ENCODE results near the gene FAM83G. TPM values are rescaled to one million over a fixed set of nuclear protein-coding genes. Genes with fewer than 3 reads are reported as not detected.

Gene FAM83G
- total RNA-seq, 1 experiment from 2014 or later, result 38.7 TPM

GRCh38 chr17:18950346-18950745 lies 54.2 kb downstream of the FAM83G start:
- TF ChIP-seq, protein P1, sequence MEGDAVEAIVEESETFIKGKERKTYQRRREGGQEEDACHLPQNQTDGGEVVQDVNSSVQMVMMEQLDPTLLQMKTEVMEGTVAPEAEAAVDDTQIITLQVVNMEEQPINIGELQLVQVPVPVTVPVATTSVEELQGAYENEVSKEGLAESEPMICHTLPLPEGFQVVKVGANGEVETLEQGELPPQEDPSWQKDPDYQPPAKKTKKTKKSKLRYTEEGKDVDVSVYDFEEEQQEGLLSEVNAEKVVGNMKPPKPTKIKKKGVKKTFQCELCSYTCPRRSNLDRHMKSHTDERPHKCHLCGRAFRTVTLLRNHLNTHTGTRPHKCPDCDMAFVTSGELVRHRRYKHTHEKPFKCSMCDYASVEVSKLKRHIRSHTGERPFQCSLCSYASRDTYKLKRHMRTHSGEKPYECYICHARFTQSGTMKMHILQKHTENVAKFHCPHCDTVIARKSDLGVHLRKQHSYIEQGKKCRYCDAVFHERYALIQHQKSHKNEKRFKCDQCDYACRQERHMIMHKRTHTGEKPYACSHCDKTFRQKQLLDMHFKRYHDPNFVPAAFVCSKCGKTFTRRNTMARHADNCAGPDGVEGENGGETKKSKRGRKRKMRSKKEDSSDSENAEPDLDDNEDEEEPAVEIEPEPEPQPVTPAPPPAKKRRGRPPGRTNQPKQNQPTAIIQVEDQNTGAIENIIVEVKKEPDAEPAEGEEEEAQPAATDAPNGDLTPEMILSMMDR (conservative IDR thresholded peaks at IDR 0.05), result no peak
- no peak overlapping the region for H3T11ph ChIP-seq (ENCODE audit: low read length)
- no peak overlapping the region for H2BK20ac ChIP-seq (ENCODE audit: low read depth, low read length, poor library complexity, severe bottlenecking)
- no peaks in the 10 kb centered on the region for H4K20me1 ChIP-seq (ENCODE audit: control insufficient read depth, insufficient read depth, insufficient read length)
- H3K27ac ChIP-seq (ENCODE audit: insufficient read length, low read depth, low read length), result no peak overlapping the region
- no peaks in the 10 kb centered on the region for H3K9me3 ChIP-seq (ENCODE audit: control insufficient read depth, low read depth, low read length)
- peaks cover 9 to 12% of the 10 kb centered on the region in 2 experiments for H3K4me1 Mint-ChIP-seq
- no peak overlapping the region for H2AFZ ChIP-seq (ENCODE audit: low read length)
- no peaks in the 10 kb centered on the region for H3K23me2 ChIP-seq (ENCODE audit: insufficient read length, low read depth, low read length, poor library complexity, severe bottlenecking)
- no CpG with 5 or more reads among the region's 4 CpGs for WGBS (ENCODE audit: extremely low coverage, insufficient read length, low lambda C conversion rate)
- H2AK5ac ChIP-seq (ENCODE audit: insufficient read length, low read length), result no peak overlapping the region
- no peaks in the 10 kb centered on the region; the same call in 1 of the 2 replicates for H3K27me3 Mint-ChIP-seq (ENCODE audit: low read depth)
- no peak overlapping the region for H3K14ac ChIP-seq (ENCODE audit: insufficient read depth, low read length)
- H3K56ac ChIP-seq (ENCODE audit: insufficient read length, low read depth, low read length), result no peak overlapping the region
- peak overlapping the region in 1 of 3 experiments; percentile 49; a peak in 1 of 7 replicates for H3K27ac Mint-ChIP-seq
- H2BK120ac ChIP-seq (ENCODE audit: low read depth, low read length, poor library complexity, severe bottlenecking), result no peak overlapping the region
- no peak overlapping the region for H3K18ac ChIP-seq (ENCODE audit: insufficient read length, low read depth, low read length)
- H3K4ac ChIP-seq (ENCODE audit: low read depth, low read length), result no peak overlapping the region
- H3K79me2 ChIP-seq (ENCODE audit: insufficient read depth, low read length), result no peaks in the 10 kb centered on the region
- no peaks in the 10 kb centered on the region for H3K9me3 Mint-ChIP-seq
- DNase-seq, result no peak
- H3K27me3 ChIP-seq (ENCODE audit: insufficient read depth, low read length), result no peaks in the 10 kb centered on the region
- H3K79me1 ChIP-seq (ENCODE audit: insufficient read depth, low read depth, low read length, poor library complexity, severe bottlenecking), result no peaks in the 10 kb centered on the region
- no peaks in the 10 kb centered on the region; a peak in 1 of 7 replicates for H3K36me3 Mint-ChIP-seq (ENCODE audit: insufficient read depth in 1 of 3, low read depth in 3 of 3)
- no peak overlapping the region for H3K9ac ChIP-seq (ENCODE audit: extremely low read depth, insufficient read length, low read length)
- H2BK12ac ChIP-seq (ENCODE audit: insufficient read length, low read depth, low read length), result no peak overlapping the region
- no peaks in the 10 kb centered on the region for H3K4me1 ChIP-seq (ENCODE audit: insufficient read depth, low read length)
- H3K4me3 Mint-ChIP-seq, result no peak overlapping the region
- no peak overlapping the region for H3K4me2 ChIP-seq (ENCODE audit: insufficient read depth, insufficient read length, low read length)
- H4K8ac ChIP-seq (replicated peaks; ENCODE audit: insufficient read length, low read depth, low read length), result no peak overlapping the region
- no peak overlapping the region for H2BK15ac ChIP-seq (ENCODE audit: low read depth, low read length)
- no peak overlapping the region for H4K91ac ChIP-seq (ENCODE audit: insufficient read length, low read depth, low read length)
- no peak overlapping the region for H2BK5ac ChIP-seq (ENCODE audit: insufficient read length, low read length)
- H3K23ac ChIP-seq (ENCODE audit: insufficient read length, low read depth, low read length), result no peak overlapping the region
- no peak overlapping the region for H4K5ac ChIP-seq (ENCODE audit: insufficient read length, low read depth, low read length)
